Kidney (tissue), 14 donors: ENCODE data around the gene CHD2. TPM values are rescaled to one million over a fixed set of nuclear protein-coding genes. Genes with fewer than 3 reads are reported as not detected.
A peak's percentile ranks its signal among the peaks of the same experiment; 100 is the strongest.

Experiments
- DNase-seq, 5 donors: peaks; one replicate each; pipeline ENCODE4 v3.0.0-alpha.2; 2013 to 2020
- FAIRE-seq: peaks from 2 replicates; lab custom pipeline; 2012; peaks lifted over from hg19 to GRCh38; lab: Jason Lieb, UNC
- H3K27ac ChIP-seq, 2 donors: one replicate each; pipeline ENCODE4 v1.7.0; 2013; ENCODE audit warnings: low read depth in 2 of 2, low read length in 2 of 2, inconsistent platforms in 1 of 2
- H3K27me3 ChIP-seq: one replicate; pipeline ENCODE4 v1.7.1; 2013; ENCODE audit warnings: low read length, inconsistent platforms; ENCODE audit not compliant: control insufficient read depth, insufficient read depth
- H3K36me3 ChIP-seq, 3 donors: one replicate each; pipeline versions ENCODE4 v1.7.0 to v1.7.1; 2013; ENCODE audit warnings: low read length in 3 of 3, control low read depth in 1 of 3, inconsistent platforms in 1 of 3; ENCODE audit not compliant: insufficient read depth in 3 of 3, control insufficient read depth in 2 of 3
- H3K4me1 ChIP-seq, 3 donors: one replicate each; pipeline versions ENCODE4 v1.7.0 to v1.7.1; 2013; ENCODE audit warnings: low read length in 3 of 3, inconsistent platforms in 1 of 3, low read depth in 1 of 3; ENCODE audit not compliant: control insufficient read depth in 2 of 3, insufficient read depth in 2 of 3
- H3K4me3 ChIP-seq, 3 donors: one replicate each; pipeline versions ENCODE4 v1.7.0 to v1.8.1; 2013; ENCODE audit warnings: low read length in 3 of 3, control low read depth in 1 of 3, inconsistent platforms in 1 of 3
- H3K9ac ChIP-seq, 3 donors: one replicate each; pipeline versions ENCODE4 v1.7.0 to v1.7.1; 2013; ENCODE audit warnings: low read length in 3 of 3, control low read depth in 1 of 3, inconsistent platforms in 1 of 3
- H3K9me3 ChIP-seq, 3 donors: one replicate each; pipeline versions ENCODE4 v1.7.0 to v1.7.1; 2013; ENCODE audit warnings: low read length in 3 of 3, control low read depth in 1 of 3, inconsistent platforms in 1 of 3; ENCODE audit not compliant: control insufficient read depth in 2 of 3, insufficient read depth in 1 of 3
- intact Hi-C: fragments of 100-400 bp; cut with DNase I; formaldehyde crosslinking; loops from one replicate; pipeline ENCODE4 v1.11.1; 2022
- polyA plus RNA-seq: library from polyadenylated mRNA; stranded (reverse); fragments of 350-450 nt; fragmentation: Illumina TruSeq; extraction: RNeasy Lipid Tissue Mini Kit (QIAGEN cat#74804); gene quantifications from one replicate; pipeline ENCODE4 v1.2.3, GENCODE V29; 2014; ENCODE audit warnings: low read depth, low replicate concordance; ENCODE audit not compliant: insufficient read depth
- total RNA-seq: library from RNA; stranded (reverse); fragmentation: NEBNext Ultra II Directional; extraction: Animal tissue kit (Norgen Biotek cat#: 25700); gene quantifications from one replicate; pipeline ENCODE4 v1.2.1, GENCODE V29; 2021
- TF ChIP-seq, protein P1 (sequence below): IDR thresholded peaks from 3 replicates; pipeline ENCODE4 v1.5.1; 2012; ENCODE audit warnings: mild to moderate bottlenecking, moderate library complexity, borderline replicate concordance; ENCODE audit not compliant: insufficient read depth; ENCODE audit errors: extremely low read depth
- donor health status: control.
- donor health status: control.
- donor health status: control.
- donor health status: control.
- donor health status: control.
- donor health status: DM: yes; HTN: yes; CAD: no.
- donor health status: Normal renal cell carcinoma (clear cell type).

Gene CHD2
- total and polyA plus RNA-seq, 2 donors from 2014 or later, result 22.5 to 137 TPM

DNA sequence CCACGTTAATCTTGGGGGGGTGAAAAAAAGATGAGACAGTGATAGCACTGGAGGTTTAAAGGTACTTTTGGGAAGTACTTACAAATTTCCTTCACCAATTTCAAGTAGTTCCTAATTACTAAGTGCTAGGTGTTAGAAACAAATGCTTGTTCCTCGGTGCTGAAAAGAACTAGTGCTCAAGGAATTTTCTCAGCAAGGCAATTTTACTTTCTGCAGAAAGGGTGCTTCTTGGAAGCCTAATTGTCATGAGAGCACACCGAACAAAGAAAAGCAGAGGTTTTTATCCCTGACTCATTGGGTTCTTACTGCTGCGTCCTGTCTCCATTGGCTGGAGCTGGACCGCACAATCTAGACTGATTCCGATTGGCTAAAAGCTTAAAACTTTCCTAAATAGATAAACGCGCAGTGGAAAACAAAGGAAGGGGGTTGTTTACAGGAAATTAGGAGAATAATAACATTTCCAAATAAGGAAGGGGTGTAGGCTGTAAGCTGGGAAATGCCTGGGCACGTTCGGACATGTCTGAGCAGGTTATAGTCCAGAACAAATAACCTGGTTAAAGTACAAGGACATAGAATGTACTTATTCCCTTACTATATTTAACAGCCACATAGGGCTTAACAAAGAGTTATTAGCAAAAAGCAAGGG, 49.6 kb downstream of the CHD2 start:
- H3K4me1 ChIP-seq, result no peaks in the 10 kb centered on the region
- DNase-seq (no peak), FAIRE-seq (no peak)
- intact Hi-C loops, result no loop called here
- H3K36me3 ChIP-seq, result peaks cover 37 to 67% (median 55%) of the 10 kb centered on the region in 3 donors
- no peak overlapping the region for H3K27ac ChIP-seq
- H3K9ac ChIP-seq, result no peak overlapping the region
- TF ChIP-seq, protein P1, sequence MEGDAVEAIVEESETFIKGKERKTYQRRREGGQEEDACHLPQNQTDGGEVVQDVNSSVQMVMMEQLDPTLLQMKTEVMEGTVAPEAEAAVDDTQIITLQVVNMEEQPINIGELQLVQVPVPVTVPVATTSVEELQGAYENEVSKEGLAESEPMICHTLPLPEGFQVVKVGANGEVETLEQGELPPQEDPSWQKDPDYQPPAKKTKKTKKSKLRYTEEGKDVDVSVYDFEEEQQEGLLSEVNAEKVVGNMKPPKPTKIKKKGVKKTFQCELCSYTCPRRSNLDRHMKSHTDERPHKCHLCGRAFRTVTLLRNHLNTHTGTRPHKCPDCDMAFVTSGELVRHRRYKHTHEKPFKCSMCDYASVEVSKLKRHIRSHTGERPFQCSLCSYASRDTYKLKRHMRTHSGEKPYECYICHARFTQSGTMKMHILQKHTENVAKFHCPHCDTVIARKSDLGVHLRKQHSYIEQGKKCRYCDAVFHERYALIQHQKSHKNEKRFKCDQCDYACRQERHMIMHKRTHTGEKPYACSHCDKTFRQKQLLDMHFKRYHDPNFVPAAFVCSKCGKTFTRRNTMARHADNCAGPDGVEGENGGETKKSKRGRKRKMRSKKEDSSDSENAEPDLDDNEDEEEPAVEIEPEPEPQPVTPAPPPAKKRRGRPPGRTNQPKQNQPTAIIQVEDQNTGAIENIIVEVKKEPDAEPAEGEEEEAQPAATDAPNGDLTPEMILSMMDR, result no peak
- no peaks in the 10 kb centered on the region for H3K27me3 ChIP-seq
- peaks cover 2 to 17% (median 6%) of the 10 kb centered on the region in 3 donors for H3K9me3 ChIP-seq
- no peak overlapping the region for H3K4me3 ChIP-seq

DNA sequence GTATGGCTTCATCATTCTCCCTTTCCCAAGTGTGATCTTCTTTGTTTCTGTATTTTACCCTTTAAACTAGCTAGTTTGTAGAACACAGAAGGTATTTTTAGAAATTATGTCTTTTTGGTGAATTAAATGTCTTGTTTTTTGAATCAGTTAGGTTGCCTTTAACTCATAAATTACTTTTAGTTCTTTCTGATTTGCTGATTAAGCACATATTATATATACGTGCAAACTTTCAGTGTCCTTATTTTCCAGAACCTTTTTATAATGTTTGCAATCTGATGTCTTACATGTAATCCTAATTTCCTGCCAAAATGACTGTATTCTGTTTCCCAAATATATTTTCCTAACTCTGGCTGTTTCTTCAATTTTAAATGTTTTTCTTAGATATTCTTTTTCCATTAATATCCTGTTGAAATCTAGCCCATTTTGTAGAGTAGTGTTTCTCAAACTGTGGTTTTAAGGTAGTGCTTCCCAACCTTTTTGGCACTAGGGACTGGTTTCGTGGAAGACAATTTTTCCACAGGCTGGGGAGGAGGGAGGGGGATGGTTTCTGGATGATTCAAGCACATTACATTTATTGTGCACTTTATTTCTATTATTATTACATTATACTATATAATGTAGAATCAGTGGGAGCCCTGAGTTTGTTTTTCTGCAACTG, 51.8 kb downstream of the CHD2 start:
- peaks cover 36 to 77% (median 59%) of the 10 kb centered on the region in 3 donors for H3K36me3 ChIP-seq
- intact Hi-C loops, result no loop called here
- no peak overlapping the region for H3K4me3 ChIP-seq
- no peak overlapping the region for H3K9ac ChIP-seq
- H3K27ac ChIP-seq, result peak overlapping the region in 1 of 2 donors; percentile 48
- TF ChIP-seq, protein P1, result no peak
- DNase-seq (no peak), FAIRE-seq (no peak)
- no peaks in the 10 kb centered on the region for H3K27me3 ChIP-seq
- H3K9me3 ChIP-seq, result peaks cover 2 to 17% (median 6%) of the 10 kb centered on the region in 3 donors
- no peaks in the 10 kb centered on the region for H3K4me1 ChIP-seq

DNA sequence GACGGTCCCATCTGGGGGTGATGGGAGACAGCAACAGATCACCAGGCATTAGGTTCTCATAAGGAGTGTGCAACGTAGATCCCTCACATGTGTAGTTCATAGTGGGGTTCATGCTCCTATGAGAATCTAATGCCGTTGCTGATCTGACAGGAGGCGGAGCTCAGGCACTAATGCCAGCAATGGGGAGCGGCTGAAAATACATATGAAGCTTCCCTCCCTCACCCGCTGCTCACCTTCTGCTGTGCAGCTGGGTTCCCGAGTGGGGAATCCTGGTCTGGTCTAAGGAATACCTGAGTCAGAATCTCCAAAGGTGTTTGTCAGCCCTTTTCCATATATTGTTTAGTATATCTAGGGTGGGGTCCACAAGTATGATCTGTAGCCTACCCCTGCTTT, 52.3 kb downstream of the CHD2 start:
- no peak for FAIRE-seq
- Histone ChIP-seq H3K9me3 (peaks cover 2 to 17% (median 6%) of the 10 kb centered on the region in 3 donors), H3K36me3 (peaks cover 33 to 75% (median 58%) of the 10 kb centered on the region in 3 donors), H3K27ac (no peak overlapping the region), H3K4me3 (no peak overlapping the region), H3K4me1 (no peaks in the 10 kb centered on the region), H3K27me3 (no peaks in the 10 kb centered on the region), H3K9ac (no peak overlapping the region)
- DNase-seq, result no peak
- intact Hi-C loops, result no loop called here
- TF ChIP-seq, protein P1, result no peak
